SU-DHL-6 (cell line): ENCODE results near the gene LTB4R.

Source experiments
- H2AFZ ChIP-seq: fragments of 200-600 bp; sonication (generic); 2 replicates; pipeline ENCODE4 v1.6.1; 2014; ENCODE audit warnings: low read depth, mild to moderate bottlenecking, moderate library complexity, mixed read lengths, antibody characterized with exemption, low read length; ENCODE audit not compliant: severe bottlenecking
- H3F3A ChIP-seq: fragments of 200-600 bp; shearing (Covaris generic); 2 replicates; pipeline ENCODE4 v1.6.0; 2016; ENCODE audit warnings: antibody characterized with exemption, mild to moderate bottlenecking; ENCODE audit not compliant: insufficient read depth
- H3K27ac ChIP-seq: fragments of 200-600 bp; sonication (generic); 2 replicates; pipeline ENCODE4 v1.5.1; 2016; ENCODE audit warnings: low read depth, mild to moderate bottlenecking, low read length, moderate library complexity, mixed read lengths
- H3K27me3 ChIP-seq: fragments of 200-600 bp; sonication (generic), shearing (Covaris generic); 2 replicates; pipeline ENCODE4 v1.6.0; 2014; ENCODE audit warnings: mild to moderate bottlenecking, low read length
- H3K36me3 ChIP-seq: fragments of 200-600 bp; sonication (generic); 2 replicates; pipeline ENCODE4 v1.6.1; 2014; ENCODE audit warnings: mild to moderate bottlenecking, low read length, mixed read lengths
- H3K4me2 ChIP-seq: fragments of 300-600, 200-600 bp; shearing (Covaris generic), sonication (generic); 2 replicates; pipeline ENCODE4 v1.6.0; 2014; ENCODE audit warnings: low read length, low read depth, mild to moderate bottlenecking; ENCODE audit not compliant: poor library complexity, severe bottlenecking
- H3K4me3 ChIP-seq: fragments of 200-600 bp; sonication (generic); 2 replicates; pipeline ENCODE4 v1.5.1; 2014; ENCODE audit warnings: antibody characterized with exemption, low read length, mild to moderate bottlenecking, mixed read lengths; ENCODE audit not compliant: insufficient read depth, poor library complexity, severe bottlenecking
- H3K79me2 ChIP-seq: fragments of 200-600 bp; sonication (generic); 2 replicates; pipeline ENCODE4 v1.6.1; 2014; ENCODE audit warnings: mild to moderate bottlenecking, low read length, moderate library complexity; ENCODE audit not compliant: insufficient read depth
- H3K9ac ChIP-seq: fragments of 200-600 bp; sonication (generic); 2 replicates; pipeline ENCODE4 v1.7.0; 2014; ENCODE audit warnings: mild to moderate bottlenecking, low read length
- H3K9me2 ChIP-seq: fragments of 200-600 bp; sonication (generic); replicated peaks from 2 replicates; pipeline ENCODE4 v1.6.1; 2014; ENCODE audit warnings: low read length; ENCODE audit not compliant: insufficient read depth
- H3K9me3 ChIP-seq: fragments of 200-600 bp; sonication (generic); 2 replicates; pipeline ENCODE4 v1.6.1; 2014; ENCODE audit warnings: low read length, mixed read lengths; ENCODE audit not compliant: insufficient read depth
- H4K20me1 ChIP-seq: fragments of 200-600 bp; sonication (generic); 2 replicates; pipeline ENCODE4 v1.6.1; 2014; ENCODE audit warnings: low read depth, mild to moderate bottlenecking, antibody characterized with exemption, low read length, moderate library complexity, mixed read lengths
- CTCF ChIP-seq: fragments of 200-600 bp; sonication (generic); IDR thresholded peaks from one replicate; pipeline ENCODE4 v1.5.1; 2017; ENCODE audit warnings: antibody characterized with exemption, mild to moderate bottlenecking, low read length, moderate library complexity; ENCODE audit not compliant: insufficient read depth, poor library complexity, severe bottlenecking
- EZH2phosphoT487 ChIP-seq: fragments of 200-600 bp; sonication (generic), shearing (Covaris generic); conservative IDR thresholded peaks from 2 replicates; pipeline ENCODE4 v1.6.1; 2018; ENCODE audit warnings: mild to moderate bottlenecking, antibody characterized with exemption, low read length, moderate library complexity, mixed read lengths

Gene LTB4R

GRCh38 chr14:24310646-24311604, at the start of gene LTB4R:
Gene LTB4R (plus strand): TSS chr14:24311502. CDS start chr14:24315652, 4,150 bp downstream.
- peak within 1 kb of the TSS; percentile 44 for H3K4me2 ChIP-seq
- peak within 1 kb of the TSS; percentile 10 for H2AFZ ChIP-seq

GRCh38 chr14:24261969-24262327, 49.4 kb upstream of the LTB4R start:
- Histone ChIP-seq H4K20me1 (no peaks in the 10 kb centered on the region), H3K9me2 (no peaks in the 10 kb centered on the region), H3K4me3 (no peak overlapping the region), H3K79me2 (no peaks in the 10 kb centered on the region), H3F3A (no peaks in the 10 kb centered on the region), H2AFZ (no peak overlapping the region), H3K36me3 (no peaks in the 10 kb centered on the region), H3K27ac (no peak overlapping the region), H3K4me2 (no peak overlapping the region), H3K27me3 (no peaks in the 10 kb centered on the region), H3K9ac (no peak overlapping the region), H3K9me3 (no peaks in the 10 kb centered on the region)
- no peak for TF ChIP-seq CTCF
- no peak for TF ChIP-seq EZH2phosphoT487

More at GRCh38 chr14:24310646-24311604, at the start of gene LTB4R:
- H3K27ac ChIP-seq = peak within 1 kb of the TSS; percentile 51
- H4K20me1 ChIP-seq = no peaks in the 10 kb centered on the region
- peak within 1 kb of the TSS; percentile 44 for H3K9ac ChIP-seq
- H3K9me3 ChIP-seq = no peaks in the 10 kb centered on the region
- no peaks in the 10 kb centered on the region for H3K79me2 ChIP-seq
- no peaks in the 10 kb centered on the region for H3F3A ChIP-seq
- H3K36me3 ChIP-seq = no peaks in the 10 kb centered on the region
- no peaks in the 10 kb centered on the region for H3K27me3 ChIP-seq
- no peak for TF ChIP-seq CTCF
- no peak for TF ChIP-seq EZH2phosphoT487
- no peaks in the 10 kb centered on the region for H3K9me2 ChIP-seq
- H3K4me3 ChIP-seq = peak within 1 kb of the TSS; percentile 23

- Histone ChIP-seq H4K20me1 (no peaks in the 10 kb centered on the region), H3K36me3 (no peaks in the 10 kb centered on the region), H3K79me2 (no peaks in the 10 kb centered on the region), H3K27ac (no peak within 1 kb of the TSS), H2AFZ (no peak within 1 kb of the TSS), H3K9ac (no peak within 1 kb of the TSS), H3K4me3 (no peak within 1 kb of the TSS), H3F3A (no peaks in the 10 kb centered on the region), H3K9me2 (no peaks in the 10 kb centered on the region), H3K9me3 (no peaks in the 10 kb centered on the region), H3K4me2 (no peak within 1 kb of the TSS), H3K27me3 (no peaks in the 10 kb centered on the region)
- TF ChIP-seq CTCF = no peak
- TF ChIP-seq EZH2phosphoT487 = no peak
These were observed 48.2 kb upstream of the LTB4R start, which contains the start of gene TGM1 for GRCh38 chr14:24262821-24263733. Gene TGM1 (minus strand): TSS chr14:24263177. CDS start chr14:24262352, 825 bp downstream.
